ENCODE results near the gene ICAM5. TPM values are rescaled to one million over a fixed set of nuclear protein-coding genes. Genes with fewer than 3 reads are reported as not detected.

ICAM5 gene
- total and polyA plus RNA-seq, 2 donors (not counting 1 experiment from before 2014, with no cell fraction given): 0.47 to 2.5 TPM

GRCh38 chr19:10286803-10287737 is 2.7 kb upstream of the ICAM5 start, which contains the start of gene ICAM4:
ICAM4 (plus strand) TSS chr19:10286955; CDS start chr19:10287013, 58 bp downstream.
- Histone ChIP-seq H3K4me1 (ENCODE audit: control insufficient read depth, extremely low read depth, insufficient read depth, low read length) (peaks cover 10% of the 10 kb centered on the region), H3K79me2 (ENCODE audit: control insufficient read depth, insufficient read depth, low read length) (no peaks in the 10 kb centered on the region), H3K4me3 (replicated peaks in 1 of 4; ENCODE audit: control extremely low read depth in 1 of 4, insufficient read depth in 1 of 4, low read depth in 3 of 4, low read length in 4 of 4) (no peak within 1 kb of the TSS), H3K36me3 (ENCODE audit: control insufficient read depth, insufficient read depth, low read length) (no peaks in the 10 kb centered on the region), H3K27ac (ENCODE audit: insufficient read depth, low read length) (no peak within 1 kb of the TSS), H2AFZ (ENCODE audit: low read length) (no peak within 1 kb of the TSS), H4K20me1 (ENCODE audit: control insufficient read depth, extremely low read depth, insufficient read depth, low read length) (no peaks in the 10 kb centered on the region), H3K27me3 (ENCODE audit: control insufficient read depth, insufficient read depth, low read length) (peaks cover 24% of the 10 kb centered on the region), H3K9me3 (ENCODE audit: control insufficient read depth, insufficient read depth, low read depth, low read length) (no peaks in the 10 kb centered on the region), H3K9ac (ENCODE audit: insufficient read depth, low read length) (no peak within 1 kb of the TSS), H3K4me2 (ENCODE audit: extremely low read depth, insufficient read depth, low read length) (peak within 1 kb of the TSS; percentile 25)
- no peak for TF ChIP-seq EZH2 (IDR thresholded peaks at IDR 0.05; ENCODE audit: low read length, missing control alignments)
- no peak for TF ChIP-seq CTCF (conservative IDR thresholded peaks at IDR 0.05 in 1 of 2, IDR thresholded peaks at IDR 0.05 in 1 of 2; ENCODE audit: low read depth in 1 of 2, low read length in 2 of 2)
- DNase-seq (ENCODE audit: low read depth in 2 of 2): peak in 1 of 2 donors; percentile 83

- Histone ChIP-seq H3K27me3 (ENCODE audit: control insufficient read depth, insufficient read depth, low read length) (peaks cover 35% of the 10 kb centered on the region), H3K4me2 (ENCODE audit: extremely low read depth, insufficient read depth, low read length) (no peak overlapping the region), H3K4me3 (replicated peaks in 1 of 4; ENCODE audit: control extremely low read depth in 1 of 4, insufficient read depth in 1 of 4, low read depth in 3 of 4, low read length in 4 of 4) (peak overlapping the region in 2 of 4 experiments; percentile 7 to 57), H4K20me1 (ENCODE audit: control insufficient read depth, extremely low read depth, insufficient read depth, low read length) (no peaks in the 10 kb centered on the region), H3K36me3 (ENCODE audit: control insufficient read depth, insufficient read depth, low read length) (no peaks in the 10 kb centered on the region), H3K4me1 (ENCODE audit: control insufficient read depth, extremely low read depth, insufficient read depth, low read length) (peaks cover 10% of the 10 kb centered on the region), H3K9ac (ENCODE audit: insufficient read depth, low read length) (no peak overlapping the region), H3K9me3 (ENCODE audit: control insufficient read depth, insufficient read depth, low read depth, low read length) (no peaks in the 10 kb centered on the region), H3K79me2 (ENCODE audit: control insufficient read depth, insufficient read depth, low read length) (no peaks in the 10 kb centered on the region), H3K27ac (ENCODE audit: insufficient read depth, low read length) (no peak overlapping the region), H2AFZ (ENCODE audit: low read length) (no peak overlapping the region)
- TF ChIP-seq CTCF (conservative IDR thresholded peaks at IDR 0.05 in 1 of 2, IDR thresholded peaks at IDR 0.05 in 1 of 2; ENCODE audit: low read depth in 1 of 2, low read length in 2 of 2): no peak
- no peak for TF ChIP-seq EZH2 (IDR thresholded peaks at IDR 0.05; ENCODE audit: low read length, missing control alignments)
- DNase-seq (ENCODE audit: low read depth in 2 of 2): peak in 1 of 2 donors; percentile 49
Observed at GRCh38 chr19:10288662-10289166, 1.0 kb upstream of the ICAM5 start.

GRCh38 chr19:10289167-10289835 is 451 bp upstream of the ICAM5 start:
- H3K27ac ChIP-seq (ENCODE audit: insufficient read depth, low read length): no peak overlapping the region
- H3K9ac ChIP-seq (ENCODE audit: insufficient read depth, low read length): no peak overlapping the region
- no peaks in the 10 kb centered on the region for H4K20me1 ChIP-seq (ENCODE audit: control insufficient read depth, extremely low read depth, insufficient read depth, low read length)
- H3K4me2 ChIP-seq (ENCODE audit: extremely low read depth, insufficient read depth, low read length): peak overlapping the region; percentile 69
- no peaks in the 10 kb centered on the region for H3K9me3 ChIP-seq (ENCODE audit: control insufficient read depth, insufficient read depth, low read depth, low read length)
- peaks cover 41% of the 10 kb centered on the region for H3K27me3 ChIP-seq (ENCODE audit: control insufficient read depth, insufficient read depth, low read length)
- H2AFZ ChIP-seq (ENCODE audit: low read length): peak overlapping the region; percentile 12
- H3K79me2 ChIP-seq (ENCODE audit: control insufficient read depth, insufficient read depth, low read length): no peaks in the 10 kb centered on the region
- no peaks in the 10 kb centered on the region for H3K36me3 ChIP-seq (ENCODE audit: control insufficient read depth, insufficient read depth, low read length)
- peak in 1 of 2 donors; percentile 33 for DNase-seq (ENCODE audit: low read depth in 2 of 2)
- H3K4me3 ChIP-seq (replicated peaks in 1 of 4; ENCODE audit: control extremely low read depth in 1 of 4, insufficient read depth in 1 of 4, low read depth in 3 of 4, low read length in 4 of 4): peak overlapping the region; percentile 1 to 57 (median 21)
- H3K4me1 ChIP-seq (ENCODE audit: control insufficient read depth, extremely low read depth, insufficient read depth, low read length): peaks cover 10% of the 10 kb centered on the region
- TF ChIP-seq EZH2 (IDR thresholded peaks at IDR 0.05; ENCODE audit: low read length, missing control alignments) (peak; percentile 56), CTCF (conservative IDR thresholded peaks at IDR 0.05 in 1 of 2, IDR thresholded peaks at IDR 0.05 in 1 of 2; ENCODE audit: low read depth in 1 of 2, low read length in 2 of 2) (no peak)
